Activated CD4-positive, alpha-beta T cell treated with anti-CD3 and anti-CD28 coated beads, Interleukin-10, Interleukin-2, amounts not matched to agents 100 ng/mL and 50 ng/mL, durations not matched to agents 16 hours and 8 hours (primary cell): Measurements from ENCODE around the gene SFXN3.
"Not testable (repeated sequence)": the region's sequence is repeated elsewhere in the genome, so short reads cannot be mapped to it uniquely, and the experiment has no call there.

Source experiments
- DNase-seq: peaks from one replicate; pipeline ENCODE4 v3.0.0-alpha.2; 2020

SFXN3 gene

GRCh38 chr10:101016814-101017213, 14.2 kb upstream of the SFXN3 start:
- no peak for DNase-seq

- no peak for DNase-seq
Observed at GRCh38 chr10:101018118-101018599, 12.9 kb upstream of the SFXN3 start.

GRCh38 chr10:101018600-101019439, 12.2 kb upstream of the SFXN3 start:
- peak; percentile 85 for DNase-seq

GRCh38 chr10:101019440-101019703, 11.7 kb upstream of the SFXN3 start:
- DNase-seq: no peak

GRCh38 chr10:101020427-101021075, 10.5 kb upstream of the SFXN3 start:
- no peak for DNase-seq

GRCh38 chr10:101021239-101021638, 9.8 kb upstream of the SFXN3 start:
- DNase-seq: no peak

- DNase-seq: no peak
Observed at GRCh38 chr10:101021692-101022251, 9.3 kb upstream of the SFXN3 start.

- DNase-seq: no peak
Observed at GRCh38 chr10:101022967-101023705, 7.9 kb upstream of the SFXN3 start.

- DNase-seq: no peak
Observed at GRCh38 chr10:101027106-101027720, 3.8 kb upstream of the SFXN3 start.

GRCh38 chr10:101028446-101029337, 2.3 kb upstream of the SFXN3 start:
- no peak for DNase-seq

GRCh38 chr10:101029520-101030295, 1.3 kb upstream of the SFXN3 start:
- no peak for DNase-seq

GRCh38 chr10:101030496-101031127, 422 bp upstream of the SFXN3 start:
- no peak for DNase-seq

- peak; percentile 82 for DNase-seq
Observed at GRCh38 chr10:101031796-101032636, 982 bp downstream of the SFXN3 start.

- DNase-seq: peak; percentile 84
Observed at GRCh38 chr10:101032637-101033224, 1.7 kb downstream of the SFXN3 start.

- no peak for DNase-seq
Observed at GRCh38 chr10:101033276-101033675, 2.2 kb downstream of the SFXN3 start.

- not testable (repeated sequence) for DNase-seq
Observed at GRCh38 chr10:101034404-101034803, 3.4 kb downstream of the SFXN3 start.

GRCh38 chr10:101035314-101035713, 4.3 kb downstream of the SFXN3 start:
- DNase-seq: no peak

GRCh38 chr10:101035916-101036702, 5.1 kb downstream of the SFXN3 start:
- no peak for DNase-seq
